ENCODE data around the gene GPR161.

DNA sequence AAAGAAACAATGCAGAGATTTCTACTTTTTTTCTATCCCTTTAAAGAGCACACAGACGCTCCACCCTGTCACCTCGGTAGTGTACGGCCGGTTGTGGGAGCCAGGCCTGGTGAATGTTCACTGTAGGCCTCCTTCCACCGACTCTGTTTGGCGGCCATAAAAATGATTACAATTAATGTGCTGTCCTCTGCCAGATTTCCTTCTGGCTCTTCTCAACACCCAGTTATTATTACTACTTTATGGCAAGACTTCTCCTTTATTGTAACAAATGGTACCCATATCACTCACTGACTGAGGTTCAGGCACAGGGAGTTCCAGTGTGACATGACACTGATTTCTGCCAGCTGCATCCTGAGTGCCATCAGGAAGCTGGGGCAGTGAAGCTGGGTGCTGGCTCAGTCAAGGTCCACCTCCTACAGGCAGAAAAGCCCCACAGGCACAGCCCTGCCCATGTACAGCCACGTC is 37.4 kb downstream of the GPR161 start:
- TF ChIP-seq, protein P1, sequence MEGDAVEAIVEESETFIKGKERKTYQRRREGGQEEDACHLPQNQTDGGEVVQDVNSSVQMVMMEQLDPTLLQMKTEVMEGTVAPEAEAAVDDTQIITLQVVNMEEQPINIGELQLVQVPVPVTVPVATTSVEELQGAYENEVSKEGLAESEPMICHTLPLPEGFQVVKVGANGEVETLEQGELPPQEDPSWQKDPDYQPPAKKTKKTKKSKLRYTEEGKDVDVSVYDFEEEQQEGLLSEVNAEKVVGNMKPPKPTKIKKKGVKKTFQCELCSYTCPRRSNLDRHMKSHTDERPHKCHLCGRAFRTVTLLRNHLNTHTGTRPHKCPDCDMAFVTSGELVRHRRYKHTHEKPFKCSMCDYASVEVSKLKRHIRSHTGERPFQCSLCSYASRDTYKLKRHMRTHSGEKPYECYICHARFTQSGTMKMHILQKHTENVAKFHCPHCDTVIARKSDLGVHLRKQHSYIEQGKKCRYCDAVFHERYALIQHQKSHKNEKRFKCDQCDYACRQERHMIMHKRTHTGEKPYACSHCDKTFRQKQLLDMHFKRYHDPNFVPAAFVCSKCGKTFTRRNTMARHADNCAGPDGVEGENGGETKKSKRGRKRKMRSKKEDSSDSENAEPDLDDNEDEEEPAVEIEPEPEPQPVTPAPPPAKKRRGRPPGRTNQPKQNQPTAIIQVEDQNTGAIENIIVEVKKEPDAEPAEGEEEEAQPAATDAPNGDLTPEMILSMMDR (conservative IDR thresholded peaks at IDR 0.05; ENCODE audit: low read length) = no peak
- TF ChIP-seq EZH2phosphoT487 (IDR thresholded peaks at IDR 0.05; ENCODE audit: borderline replicate concordance) = no peak
